Measurements from ENCODE around the gene KCTD20. TPM values are rescaled to one million over a fixed set of nuclear protein-coding genes. Genes with fewer than 3 reads are reported as not detected.

Gene KCTD20
- total RNA-seq, 4 donors from 2014 or later: 31.0 to 130 (median 46.4) TPM

GRCh38 chr6:36539814-36540568, 97.2 kb downstream of the KCTD20 start:
- no peak for DNase-seq
- H3K36me3 ChIP-seq: no peaks in the 10 kb centered on the region
- H3K27me3 ChIP-seq: no peaks in the 10 kb centered on the region
- intact Hi-C loops (cut with DNase I; ENCODE audit: low total_unique reads): no loop called here
- peaks cover 0 to 4% of the 10 kb centered on the region in 2 donors for H3K4me1 ChIP-seq
- TF ChIP-seq, protein P1, sequence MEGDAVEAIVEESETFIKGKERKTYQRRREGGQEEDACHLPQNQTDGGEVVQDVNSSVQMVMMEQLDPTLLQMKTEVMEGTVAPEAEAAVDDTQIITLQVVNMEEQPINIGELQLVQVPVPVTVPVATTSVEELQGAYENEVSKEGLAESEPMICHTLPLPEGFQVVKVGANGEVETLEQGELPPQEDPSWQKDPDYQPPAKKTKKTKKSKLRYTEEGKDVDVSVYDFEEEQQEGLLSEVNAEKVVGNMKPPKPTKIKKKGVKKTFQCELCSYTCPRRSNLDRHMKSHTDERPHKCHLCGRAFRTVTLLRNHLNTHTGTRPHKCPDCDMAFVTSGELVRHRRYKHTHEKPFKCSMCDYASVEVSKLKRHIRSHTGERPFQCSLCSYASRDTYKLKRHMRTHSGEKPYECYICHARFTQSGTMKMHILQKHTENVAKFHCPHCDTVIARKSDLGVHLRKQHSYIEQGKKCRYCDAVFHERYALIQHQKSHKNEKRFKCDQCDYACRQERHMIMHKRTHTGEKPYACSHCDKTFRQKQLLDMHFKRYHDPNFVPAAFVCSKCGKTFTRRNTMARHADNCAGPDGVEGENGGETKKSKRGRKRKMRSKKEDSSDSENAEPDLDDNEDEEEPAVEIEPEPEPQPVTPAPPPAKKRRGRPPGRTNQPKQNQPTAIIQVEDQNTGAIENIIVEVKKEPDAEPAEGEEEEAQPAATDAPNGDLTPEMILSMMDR (IDR thresholded peaks at IDR 0.05): no peak
- no peak for TF ChIP-seq POLR2A (IDR thresholded peaks at IDR 0.05)
- H3K27ac ChIP-seq: no peak overlapping the region
- H3K9me3 ChIP-seq: no peaks in the 10 kb centered on the region
- no peak overlapping the region for H3K4me3 ChIP-seq

Small RNAs within 50 kb of the gene (small RNA-seq; reads per million reads assigned to genes)
- not detected for gene RN7SL502P

Other genes starting within 250 kb of the KCTD20 start
- gene BRPF3, start 246.3 kb upstream of the KCTD20 start, total RNA-seq: 10 to 100 TPM in 3 of 4 donors, 1 to 10 TPM in 1; 8.5 to 44.5 (median 27.3) TPM
- gene PNPLA1, start 172.9 kb upstream of the KCTD20 start, total RNA-seq: not detected
- not detected for gene BNIP5, start 106.1 kb upstream of the KCTD20 start, total RNA-seq
- 1 to 10 TPM in 1 of 4 donors, not detected in 3; 1.3 TPM for gene ETV7, start 55.3 kb upstream of the KCTD20 start, total RNA-seq
- gene PXT1, start 146 bp upstream of the KCTD20 start, total RNA-seq: not detected
- 10 to 100 TPM; 10.6 to 30.0 (median 20.5) TPM for gene STK38, start 104.5 kb downstream of the KCTD20 start, total RNA-seq
- gene SRSF3, start 151.4 kb downstream of the KCTD20 start, total RNA-seq: 100 to 1,000 TPM in 3 of 4 donors, 10 to 100 TPM in 1; 98.8 to 239 (median 179) TPM
- gene CDKN1A, start 235.7 kb downstream of the KCTD20 start, total RNA-seq: 100 to 1,000 TPM in 1 of 4 donors, 10 to 100 TPM in 2, 1 to 10 TPM in 1; 8.8 to 119 (median 75.8) TPM